ENCODE data around the gene AIG1.
A peak's percentile ranks its signal among the peaks of the same experiment; 100 is the strongest.

AIG1 gene

DNA sequence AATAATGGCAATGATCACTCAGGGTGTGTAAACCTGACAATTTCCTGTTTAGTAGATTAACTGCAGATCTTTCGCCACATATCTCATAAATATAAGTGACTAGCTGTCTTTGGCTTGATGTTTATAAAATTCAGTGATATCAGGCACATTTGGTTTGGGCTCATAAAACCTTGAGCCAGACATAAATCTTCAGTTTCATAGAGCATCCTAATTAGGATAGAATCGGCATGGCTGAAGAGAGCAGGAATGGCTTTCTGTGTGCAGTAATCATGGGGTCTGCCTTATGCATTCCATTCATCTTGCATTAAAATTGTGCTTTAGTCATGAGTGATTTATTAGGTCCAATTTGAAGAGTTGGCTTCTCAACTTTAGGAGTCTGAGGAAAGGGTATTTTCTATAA, 27.2 kb downstream of the AIG1 start:
- Mint-ChIP-seq H3K27ac (no peak overlapping the region), H3K4me1 (ENCODE audit: low read depth in 2 of 2) (peaks cover 0 to 1% of the 10 kb centered on the region in 2 donors), H3K27me3 (no peaks in the 10 kb centered on the region), H3K36me3 (ENCODE audit: insufficient read depth) (no peaks in the 10 kb centered on the region), H3K4me3 (no peak overlapping the region), H3K9me3 (no peaks in the 10 kb centered on the region)
- ATAC-seq (replicated peaks), result no peak
- no peak for DNase-seq

- no peak for DNase-seq
- no peaks in the 10 kb centered on the region for H3K9me3 Mint-ChIP-seq
- ATAC-seq (replicated peaks), result no peak
- H3K36me3 Mint-ChIP-seq (ENCODE audit: insufficient read depth), result no peaks in the 10 kb centered on the region
- H3K27ac Mint-ChIP-seq, result no peak overlapping the region
- no peak overlapping the region for H3K4me3 Mint-ChIP-seq
- H3K4me1 Mint-ChIP-seq (ENCODE audit: low read depth in 2 of 2), result no peaks in the 10 kb centered on the region
- H3K27me3 Mint-ChIP-seq, result no peaks in the 10 kb centered on the region
Observed at GRCh38 chr6:143090314-143091044, 29.8 kb downstream of the AIG1 start.

DNA sequence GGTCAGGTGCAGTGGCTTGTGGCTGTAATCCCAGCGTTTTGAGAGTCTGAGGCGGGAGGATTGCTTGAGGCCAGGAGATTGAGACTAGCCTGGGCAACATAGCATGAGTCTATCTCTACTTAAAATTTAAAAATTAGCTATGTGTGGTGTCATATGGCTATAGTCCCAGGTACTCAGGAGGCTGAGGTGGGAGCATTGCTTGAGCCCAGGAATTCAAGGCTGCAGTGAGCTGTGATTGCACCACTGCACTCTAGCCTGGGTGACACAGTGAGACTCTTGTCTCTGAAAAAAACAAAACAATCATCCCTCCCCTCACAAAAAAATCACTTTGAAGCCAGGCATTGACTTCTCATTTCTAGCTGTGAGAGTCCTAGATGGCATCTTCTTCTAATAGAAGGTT, 32.1 kb downstream of the AIG1 start:
- ATAC-seq (replicated peaks) (no peak), DNase-seq (no peak)
- peak overlapping the region in 1 of 2 donors; percentile 2 for H3K27ac Mint-ChIP-seq
- H3K36me3 Mint-ChIP-seq (ENCODE audit: insufficient read depth), result no peaks in the 10 kb centered on the region
- no peak overlapping the region for H3K4me3 Mint-ChIP-seq
- H3K9me3 Mint-ChIP-seq, result no peaks in the 10 kb centered on the region
- H3K4me1 Mint-ChIP-seq (ENCODE audit: low read depth in 2 of 2), result no peaks in the 10 kb centered on the region
- no peaks in the 10 kb centered on the region for H3K27me3 Mint-ChIP-seq

- no peaks in the 10 kb centered on the region for H3K9me3 Mint-ChIP-seq
- H3K36me3 Mint-ChIP-seq (ENCODE audit: insufficient read depth), result no peaks in the 10 kb centered on the region
- no peak overlapping the region for H3K4me3 Mint-ChIP-seq
- no peak overlapping the region for H3K27ac Mint-ChIP-seq
- H3K4me1 Mint-ChIP-seq (ENCODE audit: low read depth in 2 of 2), result no peaks in the 10 kb centered on the region
- no peak for ATAC-seq (replicated peaks)
- H3K27me3 Mint-ChIP-seq, result no peaks in the 10 kb centered on the region
- DNase-seq, result no peak
Observed at GRCh38 chr6:143093290-143093689, 32.6 kb downstream of the AIG1 start.

- H3K27ac Mint-ChIP-seq, result no peak overlapping the region
- H3K9me3 Mint-ChIP-seq, result no peaks in the 10 kb centered on the region
- no peaks in the 10 kb centered on the region for H3K27me3 Mint-ChIP-seq
- H3K4me1 Mint-ChIP-seq (ENCODE audit: low read depth in 2 of 2), result no peaks in the 10 kb centered on the region
- H3K36me3 Mint-ChIP-seq (ENCODE audit: insufficient read depth), result no peaks in the 10 kb centered on the region
- DNase-seq (no peak), ATAC-seq (replicated peaks) (no peak)
- H3K4me3 Mint-ChIP-seq, result no peak overlapping the region
Observed at GRCh38 chr6:143096403-143096802, 35.7 kb downstream of the AIG1 start.

- H3K27ac Mint-ChIP-seq, result no peak overlapping the region
- H3K4me1 Mint-ChIP-seq (ENCODE audit: low read depth in 2 of 2), result no peaks in the 10 kb centered on the region
- no peak for DNase-seq
- no peak overlapping the region for H3K4me3 Mint-ChIP-seq
- no peaks in the 10 kb centered on the region for H3K9me3 Mint-ChIP-seq
- no peaks in the 10 kb centered on the region for H3K27me3 Mint-ChIP-seq
- peak; percentile 74 for ATAC-seq (replicated peaks)
- H3K36me3 Mint-ChIP-seq (ENCODE audit: insufficient read depth), result no peaks in the 10 kb centered on the region
Observed at GRCh38 chr6:143097224-143097795, 36.6 kb downstream of the AIG1 start.

- Mint-ChIP-seq H3K27me3 (no peaks in the 10 kb centered on the region), H3K4me3 (no peak overlapping the region), H3K4me1 (ENCODE audit: low read depth in 2 of 2) (no peaks in the 10 kb centered on the region), H3K27ac (no peak overlapping the region), H3K36me3 (ENCODE audit: insufficient read depth) (no peaks in the 10 kb centered on the region), H3K9me3 (no peaks in the 10 kb centered on the region)
- ATAC-seq (replicated peaks) (peak; percentile 85), DNase-seq (no peak)
Observed at GRCh38 chr6:143098054-143098671, 37.5 kb downstream of the AIG1 start.

DNA sequence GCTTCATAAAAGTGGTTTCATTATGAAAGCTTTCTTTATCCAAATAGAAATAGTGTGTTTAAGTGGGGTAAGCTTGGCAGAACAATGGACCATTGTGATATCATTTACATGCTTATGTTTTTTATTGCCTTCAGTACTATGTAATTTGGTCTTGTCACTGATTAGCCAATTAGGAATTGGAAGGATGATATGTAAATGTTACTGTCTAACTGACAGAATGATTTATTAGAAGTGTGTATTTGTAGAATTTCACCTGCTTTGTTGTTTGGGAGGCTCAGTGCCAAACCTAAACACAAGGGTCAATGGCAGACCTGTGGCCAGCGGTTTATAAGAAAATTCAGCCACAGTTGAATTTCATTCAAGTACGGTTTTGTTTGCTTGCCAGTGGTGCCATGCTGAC, 39.0 kb downstream of the AIG1 start:
- H3K4me3 Mint-ChIP-seq, result no peak overlapping the region
- H3K27ac Mint-ChIP-seq, result no peak overlapping the region
- no peak for ATAC-seq (replicated peaks)
- H3K4me1 Mint-ChIP-seq (ENCODE audit: low read depth in 2 of 2), result no peaks in the 10 kb centered on the region
- H3K27me3 Mint-ChIP-seq, result no peaks in the 10 kb centered on the region
- no peak for DNase-seq
- H3K36me3 Mint-ChIP-seq (ENCODE audit: insufficient read depth), result no peaks in the 10 kb centered on the region
- H3K9me3 Mint-ChIP-seq, result no peaks in the 10 kb centered on the region

DNA sequence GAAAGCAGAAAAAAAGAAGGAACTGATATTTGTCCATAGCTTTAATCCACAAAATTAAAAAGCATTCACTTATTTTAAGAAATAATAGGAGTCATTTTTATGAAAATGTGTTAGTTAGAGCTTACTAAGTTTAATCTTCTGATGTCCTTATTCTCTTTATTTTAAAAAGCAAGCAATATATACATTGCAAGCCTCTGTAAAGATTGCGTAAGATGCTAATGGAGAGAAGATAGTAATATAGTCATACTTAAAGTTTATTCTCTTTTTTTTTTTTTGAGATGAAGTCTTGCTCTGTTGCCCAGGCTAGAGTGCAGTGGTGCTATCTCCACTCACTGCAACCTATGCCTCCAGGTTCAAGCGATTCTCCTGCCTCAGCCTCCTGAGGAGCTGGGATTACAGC, 39.7 kb downstream of the AIG1 start:
- Mint-ChIP-seq H3K9me3 (no peaks in the 10 kb centered on the region), H3K27ac (no peak overlapping the region), H3K27me3 (no peaks in the 10 kb centered on the region), H3K36me3 (ENCODE audit: insufficient read depth) (no peaks in the 10 kb centered on the region), H3K4me1 (ENCODE audit: low read depth in 2 of 2) (no peaks in the 10 kb centered on the region), H3K4me3 (no peak overlapping the region)
- DNase-seq (no peak), ATAC-seq (replicated peaks) (no peak)

GRCh38 chr6:143103916-143104315, 43.2 kb downstream of the AIG1 start:
- no peak overlapping the region for H3K4me3 Mint-ChIP-seq
- DNase-seq (no peak), ATAC-seq (replicated peaks) (no peak)
- no peaks in the 10 kb centered on the region for H3K4me1 Mint-ChIP-seq (ENCODE audit: low read depth in 2 of 2)
- no peaks in the 10 kb centered on the region for H3K9me3 Mint-ChIP-seq
- H3K27ac Mint-ChIP-seq, result no peak overlapping the region
- H3K36me3 Mint-ChIP-seq (ENCODE audit: insufficient read depth), result peaks cover 2% of the 10 kb centered on the region
- H3K27me3 Mint-ChIP-seq, result no peaks in the 10 kb centered on the region

GRCh38 chr6:143107440-143107839, 46.8 kb downstream of the AIG1 start:
- no peak overlapping the region for H3K4me3 Mint-ChIP-seq
- H3K27me3 Mint-ChIP-seq, result no peaks in the 10 kb centered on the region
- H3K36me3 Mint-ChIP-seq (ENCODE audit: insufficient read depth), result peaks cover 2% of the 10 kb centered on the region
- DNase-seq (no peak), ATAC-seq (replicated peaks) (no peak)
- H3K4me1 Mint-ChIP-seq (ENCODE audit: low read depth in 2 of 2), result no peaks in the 10 kb centered on the region
- no peak overlapping the region for H3K27ac Mint-ChIP-seq
- H3K9me3 Mint-ChIP-seq, result no peaks in the 10 kb centered on the region

DNA sequence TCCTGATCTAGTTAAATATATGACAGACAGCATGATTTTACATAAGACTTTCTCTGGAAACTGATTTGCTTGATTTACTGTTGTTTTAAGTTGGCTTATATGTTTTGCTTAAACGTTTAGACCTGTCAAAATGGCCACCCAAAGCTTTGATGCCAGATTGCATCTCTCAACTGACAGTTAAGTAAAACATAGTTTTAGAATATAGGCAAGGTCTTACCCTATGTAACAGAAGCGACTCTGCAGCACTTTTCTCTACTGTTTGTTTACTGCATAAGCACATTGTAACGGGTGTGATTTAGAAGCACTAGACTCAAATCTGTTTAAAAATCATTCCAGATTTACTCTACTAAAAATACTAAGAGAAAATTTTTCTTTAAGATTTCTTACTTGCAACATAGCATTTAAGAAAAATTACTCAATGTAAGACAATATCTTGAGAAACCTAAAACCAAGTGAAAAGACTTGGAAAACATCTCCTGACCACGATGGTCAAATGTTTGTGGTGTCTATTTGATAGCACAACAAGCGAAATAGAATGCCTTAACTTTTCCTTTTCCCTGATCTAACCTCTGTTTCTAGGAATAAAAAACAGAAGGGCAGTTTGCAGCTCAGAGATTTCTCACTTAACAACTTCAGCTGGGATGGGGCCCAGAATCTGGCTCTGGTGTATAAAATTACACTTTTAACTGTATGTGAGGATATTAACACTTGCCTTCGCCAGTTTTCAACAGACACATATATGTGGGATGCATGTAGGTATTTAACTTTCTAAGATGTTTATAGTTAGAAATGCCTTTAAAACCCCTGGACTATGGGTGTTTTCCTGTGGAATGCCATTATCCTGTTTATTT, 47.4 kb downstream of the AIG1 start:
- H3K27me3 Mint-ChIP-seq, result no peaks in the 10 kb centered on the region
- DNase-seq, result no peak
- no peaks in the 10 kb centered on the region for H3K4me1 Mint-ChIP-seq (ENCODE audit: low read depth in 2 of 2)
- no peak overlapping the region for H3K27ac Mint-ChIP-seq
- H3K4me3 Mint-ChIP-seq, result no peak overlapping the region
- H3K9me3 Mint-ChIP-seq, result no peaks in the 10 kb centered on the region
- H3K36me3 Mint-ChIP-seq (ENCODE audit: insufficient read depth), result peaks cover 2% of the 10 kb centered on the region
- no peak for ATAC-seq (replicated peaks)

DNA sequence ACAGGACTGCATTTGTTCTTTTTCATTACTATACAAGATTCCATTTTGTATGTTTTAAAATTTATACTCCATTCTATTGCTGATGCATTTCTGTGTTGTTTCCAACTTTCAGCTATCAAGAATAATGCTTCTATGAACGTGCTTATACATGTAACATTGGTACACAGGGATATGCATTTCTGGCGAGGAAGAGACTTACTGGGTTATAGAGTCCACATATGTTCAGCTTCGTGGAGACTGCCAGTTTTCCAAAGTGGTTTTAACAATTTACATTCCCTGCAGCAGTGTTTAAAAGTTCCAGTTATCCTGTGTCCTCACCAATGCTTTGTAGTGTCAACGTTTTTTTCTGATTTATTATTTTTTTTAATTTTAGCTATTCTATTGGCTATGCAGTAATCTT, 48.5 kb downstream of the AIG1 start:
- no peaks in the 10 kb centered on the region for H3K27me3 Mint-ChIP-seq
- H3K27ac Mint-ChIP-seq, result no peak overlapping the region
- no peaks in the 10 kb centered on the region for H3K4me1 Mint-ChIP-seq (ENCODE audit: low read depth in 2 of 2)
- H3K4me3 Mint-ChIP-seq, result no peak overlapping the region
- H3K9me3 Mint-ChIP-seq, result no peaks in the 10 kb centered on the region
- DNase-seq, result no peak
- peaks cover 2% of the 10 kb centered on the region for H3K36me3 Mint-ChIP-seq (ENCODE audit: insufficient read depth)
- no peak for ATAC-seq (replicated peaks)

Data from effector memory CD8-positive, alpha-beta T cell (primary cell).